SK-N-MC (cell line): ENCODE data around the gene DYRK1B.

Experiments used
- DNase-seq: peaks from one replicate; pipeline ENCODE4 v3.0.0-alpha.2; 2011; ENCODE audit warnings: low read depth, low spot score
- H3K27ac ChIP-seq: fragments of 200-600 bp; sonication (generic); 2 replicates; pipeline ENCODE4 v1.5.1; 2016; ENCODE audit warnings: mixed run types
- H3K36me3 ChIP-seq: fragments of 200-600 bp; sonication (generic); 2 replicates; pipeline ENCODE4 v1.6.1; 2017; ENCODE audit warnings: antibody characterized with exemption, low read length, mixed read lengths; ENCODE audit not compliant: insufficient read depth
- H3K4me3 ChIP-seq: fragments of 200-600 bp; sonication (generic); 2 replicates; pipeline ENCODE4 v1.5.1; 2016
- H3K9ac ChIP-seq: fragments of 200-600 bp; sonication (generic); 2 replicates; pipeline ENCODE4 v1.8.0; 2017; ENCODE audit warnings: mixed run types, mixed read lengths; ENCODE audit not compliant: insufficient read length
- H3K9me3 ChIP-seq: fragments of 200-600 bp; sonication (generic); 2 replicates; pipeline ENCODE4 v1.6.1; 2017; ENCODE audit warnings: low read depth, mild to moderate bottlenecking, antibody characterized with exemption, low read length, moderate library complexity, mixed read lengths
- EZH2 ChIP-seq: fragments of 200-600 bp; sonication (generic); IDR thresholded peaks from one replicate; pipeline ENCODE4 v1.6.1; 2017; ENCODE audit warnings: antibody characterized with exemption
- FOXP2 ChIP-seq: optimal IDR thresholded peaks from 2 replicates; pipeline ENCODE3; 2011; ENCODE audit warnings: mild to moderate bottlenecking, moderate library complexity; ENCODE audit not compliant: insufficient read depth; ENCODE audit errors: extremely low read length, control extremely low read depth
- POLR2AphosphoS5 ChIP-seq: IDR thresholded peaks from 2 replicates; pipeline ENCODE4 v1.6.1; 2012; ENCODE audit warnings: mild to moderate bottlenecking, low read depth, low read length, borderline replicate concordance

Gene DYRK1B

DNA sequence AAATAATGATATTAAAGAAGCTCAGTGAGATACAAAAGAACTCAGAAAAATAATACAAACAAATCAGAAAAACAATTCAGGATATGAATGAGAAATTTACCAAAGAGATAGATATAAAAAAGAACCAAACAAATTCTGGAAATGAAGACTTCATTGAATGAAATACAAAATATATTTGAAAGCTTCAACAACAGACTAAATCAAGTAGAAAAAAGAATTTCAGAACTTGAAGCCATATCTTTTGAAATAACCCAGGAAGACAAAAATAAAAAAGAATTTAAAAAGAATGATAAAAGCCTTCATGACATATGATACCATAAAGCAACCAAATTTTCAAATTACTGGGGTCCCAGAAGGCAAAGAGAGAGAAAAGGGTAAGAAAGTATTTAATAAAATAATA is 45.7 kb downstream of the DYRK1B start:
- Histone ChIP-seq H3K36me3 (no peaks in the 10 kb centered on the region), H3K9me3 (no peaks in the 10 kb centered on the region), H3K27ac (no peak overlapping the region), H3K9ac (no peak overlapping the region), H3K4me3 (no peak overlapping the region)
- no peak for DNase-seq
- TF ChIP-seq EZH2: no peak
- no peak for TF ChIP-seq POLR2AphosphoS5
- no peak for TF ChIP-seq FOXP2

DNA sequence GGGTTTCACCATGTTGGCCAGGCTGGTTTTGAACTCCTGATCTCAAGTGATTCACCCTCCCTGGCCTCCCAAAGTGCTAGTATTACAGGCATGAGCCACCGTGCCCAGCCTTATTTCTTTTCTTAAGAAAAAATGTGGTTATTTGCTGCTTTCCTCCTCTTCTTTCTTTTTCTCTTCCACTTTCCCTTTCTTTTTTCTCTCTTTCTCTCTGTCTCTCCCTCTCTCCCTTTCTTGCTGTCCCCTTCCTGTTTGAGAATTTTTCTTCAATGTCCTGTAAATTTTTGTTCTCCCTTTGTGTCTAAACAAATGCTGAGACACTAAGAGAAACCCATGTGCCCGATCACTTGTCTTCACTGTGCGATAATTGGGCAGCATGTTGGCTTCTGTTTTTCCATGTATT is 53.1 kb downstream of the DYRK1B start:
- H3K4me3 ChIP-seq: no peak overlapping the region

DNA sequence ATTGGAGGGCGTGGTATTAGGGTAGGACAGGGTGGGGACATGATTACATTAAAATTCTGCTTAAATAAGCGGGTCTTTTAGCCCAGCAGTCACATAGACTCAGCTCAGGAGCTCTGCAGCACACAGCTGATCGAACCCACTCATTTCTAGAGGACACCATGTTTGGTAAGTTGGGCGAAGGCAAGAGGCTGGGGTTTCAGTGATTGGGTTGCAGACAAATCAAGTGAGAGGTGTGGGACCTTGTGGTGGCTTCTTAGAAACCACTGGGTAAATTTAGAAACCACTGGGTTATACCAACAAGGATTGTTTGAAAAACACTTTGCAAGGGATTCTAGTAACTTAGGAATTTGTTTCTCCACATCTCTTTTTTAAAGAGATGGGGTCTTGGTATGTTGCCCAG is 55.2 kb downstream of the DYRK1B start, which contains the start of gene LEUTX:
TSS of gene LEUTX (plus strand) at position 92 of the 400 bp plus-strand sequence. CDS start at position 159, 67 bp downstream.
- H3K9ac ChIP-seq: no peak within 1 kb of the TSS
- H3K36me3 ChIP-seq: no peaks in the 10 kb centered on the region
- DNase-seq: no peak
- H3K4me3 ChIP-seq: no peak within 1 kb of the TSS
- no peak for TF ChIP-seq EZH2
- TF ChIP-seq FOXP2: no peak
- TF ChIP-seq POLR2AphosphoS5: no peak
- H3K9me3 ChIP-seq: no peaks in the 10 kb centered on the region
- H3K27ac ChIP-seq: no peak within 1 kb of the TSS

More for the DNA sequence above, 53.1 kb downstream of the DYRK1B start:
- TF ChIP-seq POLR2AphosphoS5 (no peak), FOXP2 (no peak), EZH2 (no peak)
- no peak overlapping the region for H3K27ac ChIP-seq
- DNase-seq: no peak
- H3K9ac ChIP-seq: no peak overlapping the region
- no peaks in the 10 kb centered on the region for H3K9me3 ChIP-seq
- no peaks in the 10 kb centered on the region for H3K36me3 ChIP-seq
